NCI-H1930 (cell line): ENCODE results near the gene RGS17.
"Not testable (repeated sequence)": the region's sequence is repeated elsewhere in the genome, so short reads cannot be mapped to it uniquely, and the experiment has no call there.

Experiments
- DNase-seq, 2 experiments: peaks; one replicate each; lab custom pipeline; 2025; lab: John Stamatoyannopoulos, UW

The RGS17 gene

GRCh38 chr6:152984513-152984872 is 146.6 kb downstream of the RGS17 start:
- no peak for DNase-seq

GRCh38 chr6:152983637-152984512 is 147.2 kb downstream of the RGS17 start:
- DNase-seq: peak in 1 of 2 experiments; percentile 90

- DNase-seq: peak; percentile 87 to 94
Observed at GRCh38 chr6:152982904-152983636, 148.0 kb downstream of the RGS17 start, which contains the start of gene FBXO5. Gene FBXO5 (minus strand): TSS chr6:152983041. CDS start chr6:152982959, 82 bp downstream.

- DNase-seq: no peak
Observed at GRCh38 chr6:152981989-152982903, 148.8 kb downstream of the RGS17 start.

GRCh38 chr6:152981219-152981618 is 149.9 kb downstream of the RGS17 start:
- no peak for DNase-seq

GRCh38 chr6:152980656-152981055 is 150.4 kb downstream of the RGS17 start:
- DNase-seq: no peak

- no peak for DNase-seq
Observed at GRCh38 chr6:152979116-152979515, 152.0 kb downstream of the RGS17 start.

- DNase-seq: no peak
Observed at GRCh38 chr6:152978058-152978457, 153.0 kb downstream of the RGS17 start.

- no peak for DNase-seq
Observed at GRCh38 chr6:152977556-152977955, 153.5 kb downstream of the RGS17 start.

GRCh38 chr6:152976749-152977148 is 154.3 kb downstream of the RGS17 start:
- DNase-seq: no peak

- no peak for DNase-seq
Observed at GRCh38 chr6:152975204-152975915, 155.7 kb downstream of the RGS17 start.

GRCh38 chr6:152973916-152974315 is 157.2 kb downstream of the RGS17 start:
- DNase-seq: no peak

GRCh38 chr6:152969688-152970418 is 161.2 kb downstream of the RGS17 start:
- DNase-seq: no peak

GRCh38 chr6:152966168-152966894 is 164.8 kb downstream of the RGS17 start:
- DNase-seq: not testable (repeated sequence)

- no peak for DNase-seq
Observed at GRCh38 chr6:152959333-152959732, 171.7 kb downstream of the RGS17 start.

- no peak for DNase-seq
Observed at GRCh38 chr6:152957796-152958195, 173.3 kb downstream of the RGS17 start.
